ENCODE measurements around the gene L3MBTL2. TPM values are rescaled to one million over a fixed set of nuclear protein-coding genes. Genes with fewer than 3 reads are reported as not detected.
A peak's percentile ranks its signal among the peaks of the same experiment; 100 is the strongest.

The L3MBTL2 gene
- total RNA-seq, 1 experiment from 2014 or later = 25.6 TPM

GRCh38 chr22:41175546-41175945 is 29.6 kb upstream of the L3MBTL2 start (continued):
- TF ChIP-seq ZNF281 (CRISPR knock-in tag; IDR thresholded peaks at IDR 0.05) (no peak), HMGXB4 (CRISPR knock-in tag; IDR thresholded peaks at IDR 0.05) (no peak), MYBL2 (CRISPR knock-in tag; IDR thresholded peaks at IDR 0.05) (no peak), NFYB (CRISPR knock-in tag; conservative IDR thresholded peaks at IDR 0.05; ENCODE audit: low read depth) (no peak), OVOL2 (CRISPR knock-in tag; IDR thresholded peaks at IDR 0.05; ENCODE audit: borderline replicate concordance) (no peak)

- CTCF ChIA-PET = no interaction called here
- Mint-ChIP-seq H3K27me3 (ENCODE audit: low read depth) (no peaks in the 10 kb centered on the region), H3K27ac (no peak overlapping the region), H3K9me3 (no peaks in the 10 kb centered on the region), H3K4me1 (peaks cover 10% of the 10 kb centered on the region), H3K36me3 (peaks cover 73% of the 10 kb centered on the region), H3K4me3 (no peak overlapping the region)
- TF ChIP-seq TEAD4 (CRISPR knock-in tag; IDR thresholded peaks at IDR 0.05) (no peak), ZNF512 (CRISPR knock-in tag; IDR thresholded peaks at IDR 0.05; ENCODE audit: borderline replicate concordance) (no peak), JUN (CRISPR knock-in tag; IDR thresholded peaks at IDR 0.05) (0 out of 2 replicates have a peak, but pooled peaks have one; percentile 43), EMX1 (CRISPR knock-in tag; IDR thresholded peaks at IDR 0.05) (no peak)
- no peak for DNase-seq (ENCODE audit: low spot score)
- POLR2A ChIA-PET = no interaction called here
- ATAC-seq = no peak
Measured at GRCh38 chr22:41177040-41177621, 28.0 kb upstream of the L3MBTL2 start.

DNA sequence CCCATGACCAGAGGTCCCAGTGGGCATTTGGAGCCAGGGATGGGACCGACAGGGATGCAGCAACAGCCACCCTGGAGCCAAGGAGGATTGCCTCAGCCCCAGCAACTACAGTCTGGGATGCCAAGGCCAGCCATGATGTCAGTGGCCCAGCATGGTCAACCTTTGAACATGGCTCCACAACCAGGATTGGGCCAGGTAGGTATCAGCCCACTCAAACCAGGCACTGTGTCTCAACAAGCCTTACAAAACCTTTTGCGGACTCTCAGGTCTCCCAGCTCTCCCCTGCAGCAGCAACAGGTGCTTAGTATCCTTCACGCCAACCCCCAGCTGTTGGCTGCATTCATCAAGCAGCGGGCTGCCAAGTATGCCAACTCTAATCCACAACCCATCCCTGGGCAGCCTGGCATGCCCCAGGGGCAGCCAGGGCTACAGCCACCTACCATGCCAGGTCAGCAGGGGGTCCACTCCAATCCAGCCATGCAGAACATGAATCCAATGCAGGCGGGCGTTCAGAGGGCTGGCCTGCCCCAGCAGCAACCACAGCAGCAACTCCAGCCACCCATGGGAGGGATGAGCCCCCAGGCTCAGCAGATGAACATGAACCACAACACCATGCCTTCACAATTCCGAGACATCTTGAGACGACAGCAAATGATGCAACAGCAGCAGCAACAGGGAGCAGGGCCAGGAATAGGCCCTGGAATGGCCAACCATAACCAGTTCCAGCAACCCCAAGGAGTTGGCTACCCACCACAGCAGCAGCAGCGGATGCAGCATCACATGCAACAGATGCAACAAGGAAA is 27.3 kb upstream of the L3MBTL2 start:
- Mint-ChIP-seq H3K27ac (0 out of 2 replicates have a peak overlapping the region, but pooled peaks have one; percentile 15), H3K4me1 (peaks cover 15% of the 10 kb centered on the region), H3K36me3 (peaks cover 66% of the 10 kb centered on the region), H3K27me3 (ENCODE audit: low read depth) (no peaks in the 10 kb centered on the region), H3K9me3 (0 out of 2 replicates have a peak, but pooled peaks cover under 1% of the 10 kb centered on the region), H3K4me3 (no peak overlapping the region)
- TF ChIP-seq CREB1 (CRISPR knock-in tag; IDR thresholded peaks at IDR 0.05) (no peak), ZNF281 (CRISPR knock-in tag; IDR thresholded peaks at IDR 0.05) (no peak), ZNF416 (CRISPR knock-in tag; IDR thresholded peaks at IDR 0.05) (no peak), TEAD4 (CRISPR knock-in tag; IDR thresholded peaks at IDR 0.05) (no peak), FOXJ3 (CRISPR knock-in tag; IDR thresholded peaks at IDR 0.05; ENCODE audit: borderline replicate concordance) (no peak)
- TF ChIP-seq, protein P1, sequence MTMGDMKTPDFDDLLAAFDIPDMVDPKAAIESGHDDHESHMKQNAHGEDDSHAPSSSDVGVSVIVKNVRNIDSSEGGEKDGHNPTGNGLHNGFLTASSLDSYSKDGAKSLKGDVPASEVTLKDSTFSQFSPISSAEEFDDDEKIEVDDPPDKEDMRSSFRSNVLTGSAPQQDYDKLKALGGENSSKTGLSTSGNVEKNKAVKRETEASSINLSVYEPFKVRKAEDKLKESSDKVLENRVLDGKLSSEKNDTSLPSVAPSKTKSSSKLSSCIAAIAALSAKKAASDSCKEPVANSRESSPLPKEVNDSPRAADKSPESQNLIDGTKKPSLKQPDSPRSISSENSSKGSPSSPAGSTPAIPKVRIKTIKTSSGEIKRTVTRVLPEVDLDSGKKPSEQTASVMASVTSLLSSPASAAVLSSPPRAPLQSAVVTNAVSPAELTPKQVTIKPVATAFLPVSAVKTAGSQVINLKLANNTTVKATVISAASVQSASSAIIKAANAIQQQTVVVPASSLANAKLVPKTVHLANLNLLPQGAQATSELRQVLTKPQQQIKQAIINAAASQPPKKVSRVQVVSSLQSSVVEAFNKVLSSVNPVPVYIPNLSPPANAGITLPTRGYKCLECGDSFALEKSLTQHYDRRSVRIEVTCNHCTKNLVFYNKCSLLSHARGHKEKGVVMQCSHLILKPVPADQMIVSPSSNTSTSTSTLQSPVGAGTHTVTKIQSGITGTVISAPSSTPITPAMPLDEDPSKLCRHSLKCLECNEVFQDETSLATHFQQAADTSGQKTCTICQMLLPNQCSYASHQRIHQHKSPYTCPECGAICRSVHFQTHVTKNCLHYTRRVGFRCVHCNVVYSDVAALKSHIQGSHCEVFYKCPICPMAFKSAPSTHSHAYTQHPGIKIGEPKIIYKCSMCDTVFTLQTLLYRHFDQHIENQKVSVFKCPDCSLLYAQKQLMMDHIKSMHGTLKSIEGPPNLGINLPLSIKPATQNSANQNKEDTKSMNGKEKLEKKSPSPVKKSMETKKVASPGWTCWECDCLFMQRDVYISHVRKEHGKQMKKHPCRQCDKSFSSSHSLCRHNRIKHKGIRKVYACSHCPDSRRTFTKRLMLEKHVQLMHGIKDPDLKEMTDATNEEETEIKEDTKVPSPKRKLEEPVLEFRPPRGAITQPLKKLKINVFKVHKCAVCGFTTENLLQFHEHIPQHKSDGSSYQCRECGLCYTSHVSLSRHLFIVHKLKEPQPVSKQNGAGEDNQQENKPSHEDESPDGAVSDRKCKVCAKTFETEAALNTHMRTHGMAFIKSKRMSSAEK (CRISPR knock-in tag; IDR thresholded peaks at IDR 0.05; ENCODE audit: borderline replicate concordance) = no peak
- TF ChIP-seq, protein P2, sequence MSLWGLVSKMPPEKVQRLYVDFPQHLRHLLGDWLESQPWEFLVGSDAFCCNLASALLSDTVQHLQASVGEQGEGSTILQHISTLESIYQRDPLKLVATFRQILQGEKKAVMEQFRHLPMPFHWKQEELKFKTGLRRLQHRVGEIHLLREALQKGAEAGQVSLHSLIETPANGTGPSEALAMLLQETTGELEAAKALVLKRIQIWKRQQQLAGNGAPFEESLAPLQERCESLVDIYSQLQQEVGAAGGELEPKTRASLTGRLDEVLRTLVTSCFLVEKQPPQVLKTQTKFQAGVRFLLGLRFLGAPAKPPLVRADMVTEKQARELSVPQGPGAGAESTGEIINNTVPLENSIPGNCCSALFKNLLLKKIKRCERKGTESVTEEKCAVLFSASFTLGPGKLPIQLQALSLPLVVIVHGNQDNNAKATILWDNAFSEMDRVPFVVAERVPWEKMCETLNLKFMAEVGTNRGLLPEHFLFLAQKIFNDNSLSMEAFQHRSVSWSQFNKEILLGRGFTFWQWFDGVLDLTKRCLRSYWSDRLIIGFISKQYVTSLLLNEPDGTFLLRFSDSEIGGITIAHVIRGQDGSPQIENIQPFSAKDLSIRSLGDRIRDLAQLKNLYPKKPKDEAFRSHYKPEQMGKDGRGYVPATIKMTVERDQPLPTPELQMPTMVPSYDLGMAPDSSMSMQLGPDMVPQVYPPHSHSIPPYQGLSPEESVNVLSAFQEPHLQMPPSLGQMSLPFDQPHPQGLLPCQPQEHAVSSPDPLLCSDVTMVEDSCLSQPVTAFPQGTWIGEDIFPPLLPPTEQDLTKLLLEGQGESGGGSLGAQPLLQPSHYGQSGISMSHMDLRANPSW (CRISPR knock-in tag; conservative IDR thresholded peaks at IDR 0.05; ENCODE audit: low read depth) = no peak
- POLR2A ChIA-PET = no interaction called here
- ATAC-seq (no peak), DNase-seq (ENCODE audit: low spot score) (no peak)
- CTCF ChIA-PET = no interaction called here
